Tibial nerve (tissue), 4 donors: ENCODE results near the gene KPTN.

Experiments
- CTCF ChIP-seq, 5 experiments: fragments of 200-600 bp in 3 of 5; fragments of 450-650 bp in 2 of 5; sonication (generic) in 3 of 5; IDR thresholded peaks; one replicate each; pipeline ENCODE4 v1.5.1; 2016 to 2019; ENCODE audit warnings: antibody characterized with exemption in 5 of 5, mild to moderate bottlenecking in 3 of 5, moderate library complexity in 2 of 5
- EP300 ChIP-seq, 2 donors: sonication (generic); formaldehyde crosslinking; IDR thresholded peaks; one replicate each; pipeline ENCODE4 v1.6.1; 2017; ENCODE audit warnings: antibody characterized with exemption in 2 of 2, mild to moderate bottlenecking in 1 of 2
- POLR2A ChIP-seq, 2 donors: fragments of 450-650 bp; IDR thresholded peaks; one replicate each; pipeline ENCODE4 v1.6.1; 2017; ENCODE audit warnings: antibody characterized with exemption in 2 of 2, mild to moderate bottlenecking in 2 of 2, moderate library complexity in 2 of 2

DNA sequence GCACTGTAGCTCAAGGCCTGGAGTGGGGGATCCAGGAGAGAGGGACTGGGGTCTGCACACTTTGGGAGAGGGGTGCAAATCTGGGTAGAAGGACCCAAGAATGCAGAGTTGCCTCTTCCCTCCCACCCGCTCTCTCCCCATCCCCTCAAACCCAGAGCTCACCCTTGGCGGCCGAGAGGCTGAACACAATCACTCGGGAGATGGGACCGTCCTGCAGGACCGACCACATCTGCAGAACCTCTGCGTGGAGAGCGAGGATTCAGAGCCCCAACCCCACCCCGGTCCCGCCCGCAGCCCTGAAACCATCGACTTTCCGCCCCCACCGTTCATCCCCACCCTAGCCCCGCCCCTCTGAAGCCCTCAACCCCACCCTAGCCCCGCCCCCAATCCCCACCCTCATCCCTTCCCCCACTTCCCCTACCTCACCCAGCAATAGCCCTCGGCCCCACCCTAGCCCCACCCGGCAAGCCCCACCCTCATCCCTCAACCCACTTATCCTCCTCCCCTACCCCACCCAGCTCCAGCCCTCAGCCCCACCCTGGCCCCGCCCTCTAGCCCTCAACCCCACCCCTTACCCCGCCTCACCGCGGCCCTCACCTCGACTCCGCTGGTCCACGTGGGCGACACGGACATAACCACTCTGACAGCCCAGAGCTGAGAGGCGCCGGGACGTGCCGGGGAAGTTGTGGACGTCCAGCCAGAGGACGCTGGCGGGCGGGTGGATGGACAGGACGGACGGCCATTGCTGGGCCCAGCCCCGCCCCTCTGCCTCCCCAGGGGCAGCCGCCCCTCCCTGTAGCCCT, 4.1 kb downstream of the KPTN start:
- TF ChIP-seq POLR2A (IDR thresholded peaks at IDR 0.05), result no peak
- TF ChIP-seq CTCF (IDR thresholded peaks at IDR 0.05), result no peak
- TF ChIP-seq EP300 (IDR thresholded peaks at IDR 0.05), result no peak
